IPS DF 6.9 (cell line): ENCODE results near the gene COL9A3.

ENCODE experiments used
- DNase-seq: peaks from one replicate; pipeline ENCODE4 v3.0.0-alpha.2; 2013; ENCODE audit warnings: low read depth, low spot score
- H3K27ac ChIP-seq: one replicate; pipeline ENCODE4 v1.5.1; 2013; ENCODE audit warnings: low read length, control low read depth
- H3K27me3 ChIP-seq: 2 replicates; pipeline ENCODE4 v1.6.1; 2013; ENCODE audit warnings: mild to moderate bottlenecking, low read length; ENCODE audit not compliant: control insufficient read depth, insufficient read depth
- H3K36me3 ChIP-seq: 2 replicates; pipeline ENCODE4 v1.6.1; 2013; ENCODE audit warnings: low read length; ENCODE audit not compliant: control insufficient read depth, insufficient read depth
- H3K4me1 ChIP-seq: 2 replicates; pipeline ENCODE4 v1.6.1; 2013; ENCODE audit warnings: low read length; ENCODE audit not compliant: control insufficient read depth, insufficient read depth
- H3K4me3 ChIP-seq: 2 replicates; pipeline ENCODE4 v1.5.1; 2013; ENCODE audit warnings: mild to moderate bottlenecking, low read length
- H3K9me3 ChIP-seq: 2 replicates; pipeline ENCODE4 v1.6.1; 2013; ENCODE audit warnings: low read length, inconsistent platforms; ENCODE audit not compliant: control insufficient read depth, insufficient read depth
- WGBS: extraction: QIAGEN DNeasy Blood & Tissue Kit; methylation state at CpG from one replicate; pipeline ENCODE4 v1.1.7; 2013; ENCODE audit warnings: mixed read lengths, missing lambda C conversion rate; ENCODE audit not compliant: insufficient read length, insufficient coverage; 5-methylcytosine and 5-hydroxymethylcytosine counted together

Gene COL9A3

GRCh38 chr20:62797671-62798532 lies 18.9 kb upstream of the COL9A3 start:
- peaks cover 4% of the 10 kb centered on the region for H3K4me1 ChIP-seq
- no peak for DNase-seq
- no peak overlapping the region for H3K27ac ChIP-seq
- WGBS = no CpG with 5 or more reads among the region's 26 CpGs
- H3K27me3 ChIP-seq = no peaks in the 10 kb centered on the region
- peaks cover 17% of the 10 kb centered on the region for H3K36me3 ChIP-seq
- H3K9me3 ChIP-seq = no peaks in the 10 kb centered on the region
- no peak overlapping the region for H3K4me3 ChIP-seq

DNA sequence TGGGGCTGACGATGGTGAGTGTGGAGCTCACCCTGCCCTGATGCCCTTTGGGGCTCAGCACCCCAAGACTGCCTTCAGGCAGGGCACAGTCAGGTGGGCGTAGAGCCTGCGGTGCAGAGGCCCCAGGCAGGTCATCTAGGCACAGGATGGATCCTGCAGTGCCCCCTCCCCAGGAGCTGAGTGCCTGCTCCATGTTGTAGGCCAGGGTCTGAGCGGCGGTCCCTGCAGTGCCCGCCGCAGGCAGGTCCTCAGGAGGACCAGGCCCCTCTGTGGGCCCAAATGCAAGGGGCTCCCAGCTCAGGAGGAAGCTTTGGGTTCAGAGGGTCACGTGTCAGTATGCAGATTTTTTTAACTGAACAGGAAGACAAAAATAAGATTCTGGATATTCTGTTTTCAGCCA lies 17.8 kb upstream of the COL9A3 start:
- Histone ChIP-seq H3K36me3 (peaks cover 17% of the 10 kb centered on the region), H3K4me3 (no peak overlapping the region), H3K9me3 (no peaks in the 10 kb centered on the region), H3K27me3 (no peaks in the 10 kb centered on the region), H3K4me1 (0 out of 2 replicates have a peak, but pooled peaks cover under 1% of the 10 kb centered on the region), H3K27ac (no peak overlapping the region)
- no CpG with 5 or more reads among the region's 8 CpGs for WGBS
- no peak for DNase-seq

GRCh38 chr20:62799459-62799858 lies 17.4 kb upstream of the COL9A3 start:
- no peak overlapping the region for H3K4me3 ChIP-seq
- DNase-seq = no peak
- no CpG with 5 or more reads among the region's 19 CpGs for WGBS
- H3K27ac ChIP-seq = no peak overlapping the region
- no peaks in the 10 kb centered on the region for H3K9me3 ChIP-seq
- 0 out of 2 replicates have a peak, but pooled peaks cover 2% of the 10 kb centered on the region for H3K4me1 ChIP-seq
- H3K36me3 ChIP-seq = peaks cover 17% of the 10 kb centered on the region
- H3K27me3 ChIP-seq = no peaks in the 10 kb centered on the region

GRCh38 chr20:62799873-62800272 lies 17.0 kb upstream of the COL9A3 start:
- Histone ChIP-seq H3K27ac (no peak overlapping the region), H3K4me3 (no peak overlapping the region), H3K4me1 (0 out of 2 replicates have a peak, but pooled peaks cover 2% of the 10 kb centered on the region), H3K36me3 (peaks cover 17% of the 10 kb centered on the region), H3K9me3 (no peaks in the 10 kb centered on the region), H3K27me3 (no peaks in the 10 kb centered on the region)
- no peak for DNase-seq
- no CpG with 5 or more reads among the region's 10 CpGs for WGBS

- H3K9me3 ChIP-seq = no peaks in the 10 kb centered on the region
- H3K27ac ChIP-seq = no peak overlapping the region
- no CpG with 5 or more reads among the region's 26 CpGs for WGBS
- no peak for DNase-seq
- H3K27me3 ChIP-seq = no peaks in the 10 kb centered on the region
- H3K4me1 ChIP-seq = peaks cover 2% of the 10 kb centered on the region; the same call in 1 of the 2 replicates
- no peak overlapping the region for H3K4me3 ChIP-seq
- H3K36me3 ChIP-seq = peaks cover 17% of the 10 kb centered on the region
Measured at GRCh38 chr20:62800314-62801259, 16.3 kb upstream of the COL9A3 start.

DNA sequence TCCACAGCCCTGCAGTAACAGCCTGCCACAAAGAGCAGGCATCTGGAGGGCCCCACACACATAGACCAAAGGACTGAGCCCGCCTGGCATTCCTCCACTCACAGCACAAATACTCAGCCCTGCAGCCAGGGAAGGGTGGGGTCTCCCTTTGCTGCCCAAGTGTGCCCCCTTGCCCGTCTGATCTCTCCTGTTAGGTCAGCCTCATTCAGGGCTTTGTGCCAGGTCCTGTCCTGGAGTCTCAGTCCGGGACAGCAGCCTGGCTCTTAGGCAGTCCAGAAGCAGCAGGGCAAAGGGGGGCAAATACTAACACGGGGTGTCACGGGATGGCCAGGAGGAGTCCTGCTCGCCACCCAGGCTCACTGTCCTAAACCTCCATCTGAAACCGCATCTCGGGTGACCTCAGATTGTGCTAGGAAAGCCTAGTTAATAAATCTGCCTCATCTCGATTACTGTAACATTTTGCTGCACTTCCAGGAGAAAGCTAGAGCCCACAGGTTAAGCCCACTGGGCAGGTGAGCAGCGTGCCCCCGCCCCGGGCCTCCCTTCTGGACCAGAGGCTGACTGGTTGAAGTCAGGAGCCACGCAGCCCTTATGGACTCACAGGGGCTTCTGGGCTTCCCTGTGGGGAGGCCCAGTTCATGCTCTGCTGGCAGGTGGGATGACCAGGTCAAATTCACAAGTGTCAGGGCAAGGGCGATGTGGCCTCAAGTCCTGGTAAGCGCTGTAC lies 15.4 kb upstream of the COL9A3 start:
- WGBS = no CpG with 5 or more reads among the region's 15 CpGs
- no peak overlapping the region for H3K27ac ChIP-seq
- H3K4me1 ChIP-seq = peaks cover 6% of the 10 kb centered on the region; the same call in 1 of the 2 replicates
- DNase-seq = no peak
- H3K9me3 ChIP-seq = no peaks in the 10 kb centered on the region
- H3K36me3 ChIP-seq = peaks cover 17% of the 10 kb centered on the region
- no peak overlapping the region for H3K4me3 ChIP-seq
- H3K27me3 ChIP-seq = no peaks in the 10 kb centered on the region

DNA sequence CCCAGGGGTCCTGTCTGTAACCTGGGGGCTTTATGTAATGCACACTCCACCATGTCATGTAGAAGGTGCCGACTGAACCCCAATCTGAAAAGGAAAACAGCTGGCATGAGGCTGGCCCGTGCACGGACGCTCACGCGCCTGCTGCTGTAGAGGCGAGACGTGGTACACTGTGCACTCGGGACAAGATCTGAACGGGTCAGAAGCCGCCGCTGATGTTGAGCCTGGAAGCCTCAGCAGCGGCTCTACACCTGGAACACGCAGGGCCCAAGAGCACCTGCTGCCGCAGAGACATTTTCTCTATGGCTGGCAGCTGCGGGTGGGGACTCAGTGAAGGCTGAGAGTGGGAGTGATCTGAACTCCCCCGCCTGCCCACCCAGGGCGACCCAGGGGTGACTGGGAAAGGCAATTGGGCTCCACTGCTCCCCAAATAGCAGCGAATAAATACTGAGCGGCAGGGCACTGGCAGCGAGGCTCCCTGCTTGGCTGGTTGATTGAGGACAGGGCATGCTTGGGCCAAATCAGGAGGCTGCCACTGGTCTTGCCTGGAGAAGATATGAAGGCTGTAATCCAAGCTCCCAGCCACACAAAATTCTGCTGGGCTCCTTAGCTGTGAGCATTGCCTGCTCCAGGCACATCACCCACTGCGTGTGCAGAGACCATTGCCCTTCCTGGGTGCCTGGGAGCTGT lies 14.7 kb upstream of the COL9A3 start:
- no CpG with 5 or more reads among the region's 22 CpGs for WGBS
- Histone ChIP-seq H3K9me3 (no peaks in the 10 kb centered on the region), H3K36me3 (peaks cover 17% of the 10 kb centered on the region), H3K4me1 (peaks cover 6% of the 10 kb centered on the region; the same call in 1 of the 2 replicates), H3K27ac (no peak overlapping the region), H3K27me3 (no peaks in the 10 kb centered on the region), H3K4me3 (no peak overlapping the region)
- no peak for DNase-seq

- Histone ChIP-seq H3K27ac (no peak overlapping the region), H3K27me3 (no peaks in the 10 kb centered on the region), H3K4me1 (peaks cover 6% of the 10 kb centered on the region; the same call in 1 of the 2 replicates), H3K36me3 (peaks cover 10% of the 10 kb centered on the region), H3K9me3 (no peaks in the 10 kb centered on the region), H3K4me3 (peak overlapping the region; percentile 78; the same call in 1 of the 2 replicates)
- WGBS = no CpG with 5 or more reads among the region's 25 CpGs
- no peak for DNase-seq
Measured at GRCh38 chr20:62804021-62804626, 12.7 kb upstream of the COL9A3 start.

- peaks cover 6% of the 10 kb centered on the region; the same call in 1 of the 2 replicates for H3K4me1 ChIP-seq
- no CpG with 5 or more reads among the region's 77 CpGs for WGBS
- no peaks in the 10 kb centered on the region for H3K27me3 ChIP-seq
- no peak within 1 kb of the TSS for H3K27ac ChIP-seq
- H3K4me3 ChIP-seq = peak within 1 kb of the TSS; percentile 78
- no peak for DNase-seq
- peaks cover 12% of the 10 kb centered on the region for H3K36me3 ChIP-seq
- H3K9me3 ChIP-seq = no peaks in the 10 kb centered on the region
Measured at GRCh38 chr20:62804627-62805154, 12.2 kb upstream of the COL9A3 start, which contains the start of gene OGFR. OGFR (plus strand) TSS chr20:62804835; CDS start chr20:62804860, 25 bp downstream.
